CD4-positive, alpha-beta T cell treated with Interferon alpha-2 for 1 hour (primary cell): Measurements from ENCODE around the gene TGFBI.
"Not testable (repeated sequence)": the region's sequence is repeated elsewhere in the genome, so short reads cannot be mapped to it uniquely, and the experiment has no call there.

Experiments
- DNase-seq, 2 donors: peaks; one replicate each; pipeline ENCODE4 v3.0.0-alpha.2; 2020 to 2022

TGFBI gene

GRCh38 chr5:136027311-136027710 lies 1.5 kb upstream of the TGFBI start:
- DNase-seq, result no peak

DNA sequence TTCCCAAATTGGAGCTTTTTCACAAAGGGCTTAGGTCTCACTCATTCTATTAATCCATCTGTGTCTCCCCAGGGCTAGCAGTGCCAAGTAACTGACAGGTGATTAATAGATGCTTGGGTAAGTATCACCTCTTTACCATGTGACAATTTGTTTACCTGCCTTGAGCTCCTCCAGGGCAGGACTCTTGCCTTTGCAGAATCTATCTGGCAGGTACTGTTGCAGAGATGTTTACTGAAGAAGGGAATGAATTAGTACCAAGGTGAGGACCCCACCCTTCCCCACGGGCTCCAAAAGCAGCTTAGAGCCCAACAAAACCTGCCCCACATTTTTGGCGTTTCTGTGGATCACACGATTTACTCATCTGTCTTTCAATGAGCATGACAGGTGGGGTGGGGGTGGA lies 698 bp upstream of the TGFBI start:
- DNase-seq, result no peak

DNA sequence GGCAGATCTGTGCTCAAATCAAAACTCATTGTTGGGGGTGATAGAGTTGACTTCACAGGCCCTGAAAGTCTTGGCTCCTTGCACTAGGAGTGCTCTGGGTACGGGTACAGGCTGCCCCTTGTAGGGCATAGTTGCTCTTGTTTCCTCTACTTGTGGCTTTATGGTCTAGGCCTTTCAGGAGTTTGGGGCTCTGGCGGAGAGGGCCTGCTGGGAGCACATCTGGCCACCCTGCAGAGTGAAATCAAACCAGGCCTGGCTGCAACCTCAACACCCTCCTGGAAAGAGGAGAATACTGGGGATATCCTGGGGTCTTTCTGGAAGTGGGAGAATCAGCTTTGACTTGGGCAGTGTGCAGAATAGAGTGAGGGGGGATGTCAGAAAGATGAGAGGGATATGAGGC lies 1.5 kb downstream of the TGFBI start:
- no peak for DNase-seq

- no peak for DNase-seq
These were observed 2.3 kb downstream of the TGFBI start for GRCh38 chr5:136030956-136031611.

DNA sequence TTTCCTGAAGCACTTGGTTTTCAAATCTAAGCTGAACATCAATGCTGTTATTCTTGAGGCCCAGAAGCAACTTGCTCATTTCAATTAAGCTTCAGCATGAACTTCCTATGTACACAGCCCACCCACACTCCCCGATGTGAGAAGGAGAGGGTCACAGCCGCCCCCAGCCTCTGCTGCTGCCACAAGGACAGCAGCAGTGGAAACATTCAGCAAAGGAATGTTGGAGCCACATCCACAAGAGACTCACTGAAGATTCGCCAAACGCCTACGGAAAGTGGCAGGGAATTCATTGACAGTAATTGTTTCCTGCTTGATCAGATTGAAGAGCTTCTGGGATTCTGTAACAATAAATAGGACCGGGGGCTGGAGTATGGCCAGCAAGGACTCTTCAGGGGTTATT lies 2.9 kb downstream of the TGFBI start:
- DNase-seq, result no peak

- DNase-seq, result no peak
These were observed 3.8 kb downstream of the TGFBI start for GRCh38 chr5:136032564-136032963.

GRCh38 chr5:136033234-136033633 lies 4.4 kb downstream of the TGFBI start:
- DNase-seq, result no peak

DNA sequence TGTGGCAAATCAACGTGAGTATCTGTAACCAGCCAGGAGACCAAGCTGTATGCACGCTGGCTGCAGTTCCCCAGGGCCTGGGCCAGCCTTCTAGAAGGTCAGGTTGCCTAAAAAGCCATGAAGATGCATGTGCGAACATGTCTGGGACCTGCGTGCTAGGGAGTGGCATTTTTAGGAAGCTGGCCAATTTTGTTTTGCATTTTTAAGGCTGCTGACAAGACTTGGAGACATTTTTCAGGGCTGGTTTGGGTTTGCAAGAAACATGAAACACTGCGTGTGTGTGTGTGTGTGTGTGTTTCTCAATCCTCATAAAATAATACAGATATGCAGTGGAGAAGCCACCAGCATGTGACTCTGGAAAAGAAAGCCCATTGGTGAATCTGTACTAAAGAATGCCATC lies 5.1 kb downstream of the TGFBI start:
- DNase-seq, result no peak

- DNase-seq, result no peak
These were observed 5.7 kb downstream of the TGFBI start for GRCh38 chr5:136034492-136034891.

- DNase-seq, result no peak
These were observed 6.2 kb downstream of the TGFBI start for GRCh38 chr5:136034984-136035383.

GRCh38 chr5:136035837-136036236 lies 7.0 kb downstream of the TGFBI start:
- no peak for DNase-seq

DNA sequence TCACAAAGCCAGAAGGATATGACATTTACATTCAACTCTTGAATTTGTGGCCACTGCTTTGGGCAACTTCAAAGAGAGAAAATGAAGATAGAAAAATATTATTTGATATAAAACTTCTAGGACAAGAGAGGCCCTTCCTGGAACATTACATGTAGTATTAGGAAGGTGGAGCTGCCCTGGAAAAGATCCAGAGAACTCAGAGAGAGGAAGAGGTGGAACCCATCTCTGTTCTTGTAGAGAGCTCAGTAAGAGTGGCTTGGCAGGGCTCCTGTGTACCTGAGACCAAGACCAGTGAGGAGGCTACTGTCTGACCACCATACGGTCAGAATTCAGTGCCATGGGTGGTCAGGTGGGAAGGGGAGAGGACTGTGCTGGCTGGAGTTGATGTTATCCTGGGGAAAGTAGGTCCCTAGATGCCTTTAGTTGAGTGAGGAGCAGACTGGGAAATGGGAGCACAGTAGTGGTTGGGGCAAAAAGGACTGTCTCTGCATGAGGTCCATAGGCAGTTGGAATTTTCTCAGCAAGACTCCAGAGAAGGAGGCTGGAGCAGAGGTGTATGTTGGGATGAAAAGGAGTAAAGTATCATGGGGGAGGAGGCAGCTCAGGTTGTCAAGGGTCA lies 7.6 kb downstream of the TGFBI start:
- DNase-seq, result no peak

DNA sequence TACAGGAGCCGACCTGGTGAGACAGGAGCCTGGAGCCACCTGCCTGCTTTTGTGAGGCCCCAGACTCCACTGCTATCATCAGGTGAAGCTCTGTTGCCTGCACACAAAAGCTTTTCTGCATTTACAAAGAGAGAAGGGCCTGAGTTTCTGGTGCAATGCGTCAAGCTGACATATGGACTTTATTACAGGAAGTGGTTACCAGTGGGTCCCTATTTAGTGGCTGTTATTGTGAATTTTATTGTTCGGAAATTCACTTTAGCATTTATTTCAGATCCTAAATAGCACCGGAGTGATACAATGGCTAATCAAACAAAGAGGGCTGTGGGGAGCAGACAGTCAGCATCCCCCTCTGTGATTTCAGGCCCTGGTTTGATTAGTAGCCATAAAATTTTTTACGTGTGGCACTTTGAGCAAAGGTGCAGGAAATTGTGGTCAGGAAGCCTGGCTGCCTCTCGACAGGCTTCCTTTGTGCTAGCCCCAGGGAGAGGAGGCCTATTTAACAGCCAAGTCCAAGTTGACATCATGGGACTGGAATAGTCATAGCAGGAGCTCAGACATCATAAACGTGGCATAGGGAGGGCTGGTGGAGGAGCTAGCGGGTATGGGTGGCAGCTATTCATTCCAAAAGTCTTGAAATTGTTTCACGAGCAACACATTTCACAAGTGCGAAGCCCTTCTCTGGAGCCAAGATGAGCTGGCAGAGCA lies 8.4 kb downstream of the TGFBI start:
- DNase-seq, result peak in 1 of 2 donors; percentile 57

DNA sequence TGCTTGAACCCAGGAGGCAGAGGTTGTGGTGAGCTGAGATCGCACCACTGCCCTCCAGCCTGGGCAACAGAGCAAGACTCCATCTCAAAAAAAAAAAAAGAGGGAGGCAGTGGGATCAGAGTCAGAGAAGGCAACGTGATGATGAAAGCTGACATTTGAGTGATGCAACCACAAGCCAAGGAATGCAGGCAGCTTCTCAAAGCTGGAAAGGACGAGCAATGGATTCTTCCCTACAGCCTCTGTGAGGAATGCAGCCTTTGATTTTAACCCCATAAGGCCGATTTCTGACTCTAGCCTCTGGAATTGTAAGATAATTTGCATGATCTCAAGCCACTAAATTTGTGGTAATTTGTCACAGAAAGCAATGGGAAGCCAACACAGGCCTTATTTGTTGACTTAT lies 9.8 kb downstream of the TGFBI start:
- DNase-seq, result no peak

DNA sequence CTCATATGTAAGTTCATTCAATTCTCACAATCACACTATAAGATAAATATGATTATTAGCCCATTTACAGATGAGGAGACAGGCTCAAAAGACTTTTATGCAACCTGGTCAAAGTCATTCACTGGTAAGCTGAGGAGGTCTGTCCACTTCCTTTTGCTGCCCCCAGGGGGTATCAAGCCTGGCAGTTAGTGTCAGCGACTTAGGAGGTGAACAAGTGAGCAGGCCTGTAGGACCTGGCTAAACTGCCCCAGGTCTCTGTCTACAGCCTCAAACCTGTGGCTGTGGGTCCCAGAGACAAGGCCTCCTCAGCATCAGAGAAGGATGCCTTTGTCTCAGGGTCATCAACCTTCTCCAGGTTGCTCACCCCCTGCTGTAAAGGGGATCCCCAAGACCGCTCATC lies 10.4 kb downstream of the TGFBI start:
- no peak for DNase-seq

GRCh38 chr5:136040746-136041415 lies 12.1 kb downstream of the TGFBI start:
- no peak for DNase-seq

DNA sequence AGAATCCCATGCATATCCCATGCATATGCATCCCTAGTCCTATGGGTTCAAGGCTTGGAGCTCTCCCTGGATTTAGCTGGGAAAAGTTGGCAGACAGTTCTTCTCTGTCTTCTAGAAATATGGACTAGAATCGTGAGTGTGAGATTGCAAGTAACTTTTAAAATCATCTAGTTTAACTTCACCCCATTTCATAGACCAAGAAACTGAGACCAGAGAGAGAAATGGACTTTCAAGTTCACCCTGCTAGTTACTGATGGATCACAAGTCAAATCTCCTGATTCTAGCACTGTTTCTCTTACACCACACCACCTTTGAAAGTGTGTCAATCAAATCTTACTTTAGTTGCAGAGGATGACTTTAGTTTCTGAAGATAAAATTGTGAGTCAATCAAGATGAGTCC lies 13.4 kb downstream of the TGFBI start:
- no peak for DNase-seq

DNA sequence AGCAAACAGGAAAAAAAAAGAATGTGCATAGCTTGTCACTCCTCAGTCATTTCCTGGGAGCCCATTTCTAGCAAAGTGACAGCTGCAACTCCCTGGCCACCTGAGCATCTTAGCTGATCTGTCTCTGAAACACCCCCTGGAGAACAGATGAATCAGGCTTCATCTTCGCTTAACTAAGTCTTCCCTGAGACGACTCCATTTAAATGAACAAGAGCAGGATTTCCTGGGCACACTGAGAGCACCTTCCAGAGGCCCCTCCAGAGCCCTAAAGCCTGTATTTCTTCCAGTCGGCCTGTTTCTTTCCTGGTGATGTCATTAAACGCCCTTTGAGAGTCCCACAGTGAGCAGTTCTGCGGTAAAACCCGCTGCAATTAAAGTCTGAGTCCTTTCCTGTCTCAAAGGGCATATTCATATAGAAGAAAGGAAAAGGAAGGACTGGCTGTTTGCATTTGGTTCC lies 13.9 kb downstream of the TGFBI start:
- DNase-seq, result no peak

DNA sequence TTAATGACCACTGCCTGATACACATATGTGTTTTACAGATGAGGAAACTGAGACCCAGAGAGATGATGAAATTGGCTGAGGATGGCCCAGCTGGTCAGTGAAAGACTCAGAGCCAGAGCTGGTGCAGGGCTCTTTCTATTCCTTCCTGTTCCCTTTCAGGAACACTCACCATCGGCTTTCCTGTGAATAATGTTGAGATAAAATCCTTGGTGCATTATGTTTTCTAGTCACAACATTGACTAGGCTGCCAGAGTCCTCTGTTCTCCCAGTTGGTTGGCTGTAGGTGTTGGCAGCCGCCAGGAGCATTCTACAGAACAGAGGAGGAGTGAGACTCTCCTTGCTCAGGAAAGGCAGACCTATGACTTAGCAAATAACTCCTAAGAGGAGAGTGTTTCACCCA lies 14.8 kb downstream of the TGFBI start:
- no peak for DNase-seq

DNA sequence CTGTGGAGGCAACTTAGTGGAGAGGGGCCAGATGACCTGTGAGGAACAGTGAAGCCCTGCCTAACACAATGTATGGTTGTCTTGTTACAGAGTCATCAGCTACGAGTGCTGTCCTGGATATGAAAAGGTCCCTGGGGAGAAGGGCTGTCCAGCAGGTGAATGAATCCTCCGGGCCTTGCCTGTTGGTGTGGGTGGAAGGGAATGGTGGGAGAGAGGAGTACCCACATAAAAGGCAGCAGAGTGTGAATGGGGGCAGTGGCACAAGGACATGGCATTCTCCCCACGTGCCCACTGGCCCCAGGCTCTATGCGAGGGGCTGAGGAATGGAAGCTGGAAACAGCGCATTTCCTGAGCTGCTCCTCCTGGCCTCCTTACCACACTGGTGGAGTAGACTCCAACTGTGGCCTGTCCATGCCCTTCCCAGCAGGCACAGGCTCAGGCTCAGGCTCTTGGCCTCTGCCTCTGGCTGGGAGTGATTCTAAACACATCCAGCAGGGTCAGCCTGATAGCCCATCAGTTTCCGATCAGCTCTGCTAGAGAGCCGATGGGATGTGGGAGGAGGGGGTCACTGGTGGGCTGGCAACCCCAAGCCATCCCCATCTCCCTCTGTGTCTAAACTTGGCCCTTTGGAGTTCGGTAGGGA lies 15.3 kb downstream of the TGFBI start:
- no peak for DNase-seq

- DNase-seq, result not testable (repeated sequence)
These were observed 16.2 kb downstream of the TGFBI start for GRCh38 chr5:136045026-136045425.

GRCh38 chr5:136046246-136046645 lies 17.5 kb downstream of the TGFBI start:
- DNase-seq, result no peak

DNA sequence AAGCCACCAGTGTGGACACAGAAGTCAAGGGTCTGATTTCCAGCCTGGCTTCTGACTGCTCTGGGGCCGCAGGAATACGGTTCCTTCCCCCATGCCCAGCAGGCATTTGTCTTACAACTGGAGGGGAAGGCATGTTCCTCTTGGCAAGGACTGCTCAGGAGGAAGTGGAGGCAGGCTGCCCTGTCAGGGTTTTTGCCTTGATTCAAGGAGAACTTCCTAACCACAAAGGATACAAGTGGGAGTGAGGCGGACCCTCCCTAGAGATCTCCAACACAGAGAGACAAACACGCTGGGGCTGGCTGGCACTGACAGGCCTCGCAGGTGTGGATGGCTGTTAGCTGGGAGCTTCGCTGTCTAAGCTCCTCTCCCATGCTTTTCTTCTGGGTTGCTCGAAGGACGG lies 19.1 kb downstream of the TGFBI start:
- DNase-seq, result no peak
